M059J (cell line): ENCODE data around the gene MYO9A. TPM values are rescaled to one million over a fixed set of nuclear protein-coding genes. Genes with fewer than 3 reads are reported as not detected.

Experiments used
- DNase-seq: peaks from one replicate; pipeline ENCODE4 v3.0.0-alpha.2; 2012; ENCODE audit warnings: low read depth
- total RNA-seq: library from RNA; depleted of rRNA; stranded (reverse); fragments of >200 nt; shearing (Covaris generic); gene quantifications from 2 replicates; pipeline ENCODE4 v1.2.3, GENCODE V29; 2014; rRNA removed

MYO9A gene
- 13.1 and 15.0 TPM in 2 replicates for total RNA-seq

- DNase-seq = peak; percentile 96
These were observed at the start of gene MYO9A, which contains the start of gene SENP8 for GRCh38 chr15:72118017-72118978. Gene MYO9A, minus strand, starts transcription at chr15:72118150. Its CDS starts 71,587 bp downstream, at chr15:72046563. Gene SENP8, plus strand, starts transcription at chr15:72118403. Its CDS starts 21,221 bp downstream, at chr15:72139624.

GRCh38 chr15:72167445-72167844 is 49.5 kb upstream of the MYO9A start:
- no peak for DNase-seq

- no peak for DNase-seq
These were observed 48.9 kb upstream of the MYO9A start for GRCh38 chr15:72166716-72167417.

GRCh38 chr15:72163719-72164118 is 45.8 kb upstream of the MYO9A start:
- no peak for DNase-seq

GRCh38 chr15:72162569-72162968 is 44.6 kb upstream of the MYO9A start:
- no peak for DNase-seq

GRCh38 chr15:72161361-72162132 is 43.6 kb upstream of the MYO9A start:
- no peak for DNase-seq

- no peak for DNase-seq
These were observed 42.8 kb upstream of the MYO9A start for GRCh38 chr15:72160696-72161245.

GRCh38 chr15:72156928-72157327 is 39.0 kb upstream of the MYO9A start:
- no peak for DNase-seq

- peak; percentile 82 for DNase-seq
These were observed 38.0 kb upstream of the MYO9A start for GRCh38 chr15:72155635-72156616.

- DNase-seq = peak; percentile 71
These were observed 37.2 kb upstream of the MYO9A start for GRCh38 chr15:72155003-72155621.

GRCh38 chr15:72154316-72154715 is 36.4 kb upstream of the MYO9A start:
- no peak for DNase-seq

GRCh38 chr15:72153269-72154000 is 35.5 kb upstream of the MYO9A start:
- no peak for DNase-seq

- DNase-seq = no peak
These were observed 29.5 kb upstream of the MYO9A start for GRCh38 chr15:72147418-72147817.

- no peak for DNase-seq
These were observed 29.0 kb upstream of the MYO9A start for GRCh38 chr15:72146934-72147333.

GRCh38 chr15:72146221-72146620 is 28.3 kb upstream of the MYO9A start:
- no peak for DNase-seq

- peak; percentile 36 for DNase-seq
These were observed 23.5 kb upstream of the MYO9A start for GRCh38 chr15:72141171-72142084.

GRCh38 chr15:72140088-72140487 is 22.1 kb upstream of the MYO9A start:
- no peak for DNase-seq

- no peak for DNase-seq
These were observed 21.7 kb upstream of the MYO9A start for GRCh38 chr15:72139667-72140066.
